Omental fat pad (tissue), 4 donors: ENCODE measurements around the gene NOXA1. TPM values are rescaled to one million over a fixed set of nuclear protein-coding genes. Genes with fewer than 3 reads are reported as not detected.
"Not testable (repeated sequence)": the region's sequence is repeated elsewhere in the genome, so short reads cannot be mapped to it uniquely, and the experiment has no call there.

Experiments used
- ATAC-seq: fragments of 150-250 bp; one replicate; pipeline ENCODE4 v1.9.1; 2016; ENCODE audit warnings: mild to moderate bottlenecking, moderate library complexity; ENCODE audit not compliant: low FRiP score
- DNase-seq: peaks from one replicate; pipeline ENCODE4 v3.0.0-alpha.2; 2019; ENCODE audit warnings: low spot score
- CTCF ChIP-seq, 3 donors: fragments of 450-650 bp; IDR thresholded peaks; one replicate each; pipeline ENCODE4 v1.5.1; 2016 to 2017; ENCODE audit warnings: antibody characterized with exemption in 3 of 3, mild to moderate bottlenecking in 3 of 3, moderate library complexity in 2 of 3
- total RNA-seq, 4 donors: library from RNA; depleted of rRNA; stranded (reverse); fragments of >200 nt; gene quantifications; one replicate each; pipeline ENCODE4 v1.1.0, GENCODE V29; 2016

Gene NOXA1
- total RNA-seq, result 1 to 10 TPM in 3 of 4 donors, under 1 TPM in 1; 0.84 to 3.8 (median 2.1) TPM

- ATAC-seq (peak; percentile 92), DNase-seq (peak; percentile 81)
- TF ChIP-seq CTCF (IDR thresholded peaks at IDR 0.05), result peak in 2 of 3 donors; percentile 28 to 86
Observed at GRCh38 chr9:137422604-137423513, at the start of gene NOXA1, which contains the start of gene EXD3. TSS of gene NOXA1 (plus strand) at chr9:137423393. CDS start at chr9:137423530, 137 bp downstream. TSS of gene EXD3 (minus strand) at chr9:137423162. CDS start at chr9:137395357, 27,805 bp downstream.

- no peak for DNase-seq
- ATAC-seq, result no peak
- TF ChIP-seq CTCF (IDR thresholded peaks at IDR 0.05), result no peak
Observed at GRCh38 chr9:137373611-137373980, 49.6 kb upstream of the NOXA1 start.

- DNase-seq (no peak), ATAC-seq (no peak)
- TF ChIP-seq CTCF (IDR thresholded peaks at IDR 0.05), result no peak
Observed at GRCh38 chr9:137374131-137374845, 48.9 kb upstream of the NOXA1 start.

- no peak for ATAC-seq
- no peak for TF ChIP-seq CTCF (IDR thresholded peaks at IDR 0.05)
- no peak for DNase-seq
Observed at GRCh38 chr9:137375321-137376058, 47.7 kb upstream of the NOXA1 start.

- DNase-seq (no peak), ATAC-seq (no peak)
- no peak for TF ChIP-seq CTCF (IDR thresholded peaks at IDR 0.05)
Observed at GRCh38 chr9:137376386-137376785, 46.8 kb upstream of the NOXA1 start.

- DNase-seq, ATAC-seq: not testable (repeated sequence)
Observed at GRCh38 chr9:137378688-137379410, 44.3 kb upstream of the NOXA1 start.
